ENCODE data around the gene GLRA2. TPM values are rescaled to one million over a fixed set of nuclear protein-coding genes. Genes with fewer than 3 reads are reported as not detected.

Gene GLRA2
- polyA plus RNA-seq, 1 donor (not counting 4 experiments of a cell fraction or from before 2014, with no cell fraction given) = not detected

DNA sequence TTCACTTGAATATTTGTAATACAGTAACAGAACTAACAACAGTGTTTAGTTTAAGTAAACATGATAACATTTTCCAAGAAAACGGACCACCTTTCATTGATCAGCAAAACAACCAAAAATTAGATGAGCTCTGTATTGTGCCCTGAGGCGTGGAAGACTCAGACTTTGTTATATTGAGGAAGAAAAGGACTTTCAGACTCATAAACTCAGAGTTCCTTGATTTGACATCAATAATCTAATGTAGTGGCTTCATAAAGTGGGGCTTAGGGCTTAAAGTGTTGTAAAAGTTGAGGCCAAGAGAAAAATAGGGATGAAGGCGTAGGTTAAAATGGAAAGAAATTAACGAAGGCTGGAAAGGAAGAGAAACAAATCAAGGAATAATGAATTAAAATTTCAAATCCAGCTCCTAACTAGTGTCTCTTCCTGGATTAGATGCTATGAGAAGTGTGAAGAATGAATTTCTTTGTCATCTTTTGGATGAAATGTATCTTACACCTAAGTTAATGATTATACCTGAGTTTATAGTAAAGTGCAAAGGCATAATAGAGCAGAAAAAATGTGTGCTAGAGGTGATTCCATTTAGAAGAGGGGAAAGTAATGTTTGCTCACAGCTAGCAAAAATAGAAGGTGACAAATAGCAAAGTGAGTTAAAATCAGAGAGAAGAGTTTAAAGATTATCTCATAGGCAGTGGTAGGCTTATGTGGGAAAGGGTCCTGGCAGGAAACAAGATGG lies 19.8 kb upstream of the GLRA2 start:
- H3K9me1 ChIP-seq (ENCODE audit: control insufficient read depth, extremely low read depth, insufficient read depth, low read length) = no peaks in the 10 kb centered on the region
- H3K9ac ChIP-seq (ENCODE audit: control insufficient read depth, extremely low read depth, insufficient read depth, low read length) = no peak overlapping the region
- DNase-seq (ENCODE audit: low read depth, low spot score) = no peak
- no peak overlapping the region for H3K4me3 ChIP-seq (ENCODE audit: control insufficient read depth in 2 of 3, extremely low read depth in 1 of 3, insufficient read depth in 2 of 3, low read depth in 1 of 3, low read length in 3 of 3)
- no peak overlapping the region for H2AFZ ChIP-seq (ENCODE audit: control insufficient read depth, low read length)
- H4K20me1 ChIP-seq (ENCODE audit: control insufficient read depth, extremely low read depth, insufficient read depth, low read length) = no peaks in the 10 kb centered on the region
- dilution Hi-C loops (cut with MboI; ENCODE audit: extremely low pct_ligation_motif_present, low sequenced_read_pairs) = no loop called here
- H3K27ac ChIP-seq (ENCODE audit: control insufficient read depth, insufficient read depth, low read length) = no peak overlapping the region
- H3K79me2 ChIP-seq (ENCODE audit: control insufficient read depth, insufficient read depth, low read length) = no peaks in the 10 kb centered on the region
- H3K4me1 ChIP-seq (ENCODE audit: control insufficient read depth, extremely low read depth, insufficient read depth, low read length) = no peaks in the 10 kb centered on the region
- H3K36me3 ChIP-seq (ENCODE audit: control insufficient read depth in 2 of 2, extremely low read depth in 1 of 2, insufficient read depth in 2 of 2, low read length in 2 of 2) = no peaks in the 10 kb centered on the region
- H3K4me2 ChIP-seq (ENCODE audit: control insufficient read depth, extremely low read depth, insufficient read depth, low read depth, low read length) = no peak overlapping the region
- FAIRE-seq = no peak
- no peaks in the 10 kb centered on the region for H3K9me3 ChIP-seq (ENCODE audit: control insufficient read depth, low read depth, low read length)
- H3K27me3 ChIP-seq (ENCODE audit: control insufficient read depth, extremely low read depth, insufficient read depth, low read length) = no peaks in the 10 kb centered on the region
- no peak for TF ChIP-seq EZH2 (IDR thresholded peaks at IDR 0.05; ENCODE audit: low read length)
- TF ChIP-seq, protein P1, sequence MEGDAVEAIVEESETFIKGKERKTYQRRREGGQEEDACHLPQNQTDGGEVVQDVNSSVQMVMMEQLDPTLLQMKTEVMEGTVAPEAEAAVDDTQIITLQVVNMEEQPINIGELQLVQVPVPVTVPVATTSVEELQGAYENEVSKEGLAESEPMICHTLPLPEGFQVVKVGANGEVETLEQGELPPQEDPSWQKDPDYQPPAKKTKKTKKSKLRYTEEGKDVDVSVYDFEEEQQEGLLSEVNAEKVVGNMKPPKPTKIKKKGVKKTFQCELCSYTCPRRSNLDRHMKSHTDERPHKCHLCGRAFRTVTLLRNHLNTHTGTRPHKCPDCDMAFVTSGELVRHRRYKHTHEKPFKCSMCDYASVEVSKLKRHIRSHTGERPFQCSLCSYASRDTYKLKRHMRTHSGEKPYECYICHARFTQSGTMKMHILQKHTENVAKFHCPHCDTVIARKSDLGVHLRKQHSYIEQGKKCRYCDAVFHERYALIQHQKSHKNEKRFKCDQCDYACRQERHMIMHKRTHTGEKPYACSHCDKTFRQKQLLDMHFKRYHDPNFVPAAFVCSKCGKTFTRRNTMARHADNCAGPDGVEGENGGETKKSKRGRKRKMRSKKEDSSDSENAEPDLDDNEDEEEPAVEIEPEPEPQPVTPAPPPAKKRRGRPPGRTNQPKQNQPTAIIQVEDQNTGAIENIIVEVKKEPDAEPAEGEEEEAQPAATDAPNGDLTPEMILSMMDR (optimal IDR thresholded peaks at IDR 0.05 in 1 of 3, IDR thresholded peaks at IDR 0.05 in 1 of 3, conservative IDR thresholded peaks at IDR 0.05 in 1 of 3; ENCODE audit: extremely low read depth in 1 of 3, insufficient read depth in 2 of 3, low read length in 3 of 3) = no peak

DNA sequence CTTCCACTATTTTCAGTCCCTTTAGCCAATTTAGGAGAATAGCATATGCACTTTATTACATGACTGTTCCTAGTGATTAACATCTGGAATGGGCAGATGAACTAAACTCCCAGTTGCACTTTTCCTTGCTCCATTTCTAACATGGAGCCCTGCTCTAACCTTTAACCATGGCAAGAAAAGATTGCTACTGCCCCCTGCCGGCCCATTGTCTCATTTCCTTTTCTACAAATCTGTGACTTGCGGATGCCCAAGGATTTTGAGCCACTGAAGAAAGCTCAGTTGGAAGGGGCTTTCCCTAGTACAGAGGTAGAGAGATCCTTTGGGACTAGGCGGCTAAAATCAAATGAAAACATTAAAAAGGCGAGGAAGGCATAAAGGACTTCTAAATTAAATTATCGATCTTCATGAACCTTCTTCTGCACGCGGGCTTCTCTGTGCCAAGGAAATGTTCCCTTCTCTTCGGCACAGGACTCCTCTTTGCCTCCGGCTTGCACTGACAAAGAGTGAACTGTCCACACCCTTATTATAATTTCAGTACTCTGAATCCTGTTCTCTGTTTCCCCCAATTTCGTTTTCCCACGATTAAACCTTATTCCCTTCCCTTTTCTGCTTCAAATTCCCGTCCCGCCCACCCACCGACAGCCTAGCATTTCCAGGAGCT lies 577 bp upstream of the GLRA2 start:
- no peaks in the 10 kb centered on the region for H3K27me3 ChIP-seq (ENCODE audit: control insufficient read depth, extremely low read depth, insufficient read depth, low read length)
- no peaks in the 10 kb centered on the region for H3K36me3 ChIP-seq (ENCODE audit: control insufficient read depth in 2 of 2, extremely low read depth in 1 of 2, insufficient read depth in 2 of 2, low read length in 2 of 2)
- no peak overlapping the region for H2AFZ ChIP-seq (ENCODE audit: control insufficient read depth, low read length)
- TF ChIP-seq, protein P1 (optimal IDR thresholded peaks at IDR 0.05 in 1 of 3, IDR thresholded peaks at IDR 0.05 in 1 of 3, conservative IDR thresholded peaks at IDR 0.05 in 1 of 3; ENCODE audit: extremely low read depth in 1 of 3, insufficient read depth in 2 of 3, low read length in 3 of 3) = peak; percentile 59
- TF ChIP-seq EZH2 (IDR thresholded peaks at IDR 0.05; ENCODE audit: low read length) = no peak
- H4K20me1 ChIP-seq (ENCODE audit: control insufficient read depth, extremely low read depth, insufficient read depth, low read length) = no peaks in the 10 kb centered on the region
- H3K79me2 ChIP-seq (ENCODE audit: control insufficient read depth, insufficient read depth, low read length) = no peaks in the 10 kb centered on the region
- H3K9me3 ChIP-seq (ENCODE audit: control insufficient read depth, low read depth, low read length) = no peaks in the 10 kb centered on the region
- DNase-seq (ENCODE audit: low read depth, low spot score) (peak; percentile 7), FAIRE-seq (no peak)
- H3K9ac ChIP-seq (ENCODE audit: control insufficient read depth, extremely low read depth, insufficient read depth, low read length) = no peak overlapping the region
- dilution Hi-C loops (cut with MboI; ENCODE audit: extremely low pct_ligation_motif_present, low sequenced_read_pairs) = no loop called here
- H3K9me1 ChIP-seq (ENCODE audit: control insufficient read depth, extremely low read depth, insufficient read depth, low read length) = no peaks in the 10 kb centered on the region
- H3K4me2 ChIP-seq (ENCODE audit: control insufficient read depth, extremely low read depth, insufficient read depth, low read depth, low read length) = peak overlapping the region; percentile 43
- H3K4me1 ChIP-seq (ENCODE audit: control insufficient read depth, extremely low read depth, insufficient read depth, low read length) = no peaks in the 10 kb centered on the region
- H3K4me3 ChIP-seq (ENCODE audit: control insufficient read depth in 2 of 3, extremely low read depth in 1 of 3, insufficient read depth in 2 of 3, low read depth in 1 of 3, low read length in 3 of 3) = peak overlapping the region in 1 of 3 experiments; percentile 13
- H3K27ac ChIP-seq (ENCODE audit: control insufficient read depth, insufficient read depth, low read length) = no peak overlapping the region

Measured in keratinocyte (primary cell).